Endothelial cell of umbilical vein (primary cell): ENCODE results near the gene NFATC2. TPM values are rescaled to one million over a fixed set of nuclear protein-coding genes. Genes with fewer than 3 reads are reported as not detected.

Source experiments
- BruUV-seq: library from RNA; stranded (reverse); fragments of 400-500 nt; replicated peaks from 2 replicates; lab custom pipeline; 2021; lab: Mats Ljungman, UMichigan
- CTCF ChIA-PET: fragments of 300-600, 350-600 bp; sonication (Branson Sonifier 250); formaldehyde crosslinking; loops from one replicate; lab custom pipeline; 2021; ENCODE audit warnings: antibody characterized with exemption, inconsistent platforms; lab: Charles Lee
- POLR2A ChIA-PET: fragments of 300-600, 350-600 bp; sonication (Branson Sonifier 250); formaldehyde crosslinking; loops from one replicate; lab custom pipeline; 2021; ENCODE audit warnings: antibody characterized with exemption, inconsistent platforms; lab: Charles Lee
- DNase-seq: peaks from one replicate; pipeline ENCODE4 v3.0.0-alpha.2; 2011; ENCODE audit warnings: low read depth, low spot score
- FAIRE-seq: peaks from 2 replicates; lab custom pipeline; 2011; peaks lifted over from hg19 to GRCh38; lab: Jason Lieb, UNC
- H2AFZ ChIP-seq: 2 replicates; pipeline ENCODE4 v1.6.0; 2012; ENCODE audit warnings: low read depth, low read length, control low read depth, inconsistent platforms
- H3K27ac ChIP-seq: 2 replicates; pipeline ENCODE4 v1.5.1; 2011; ENCODE audit warnings: low read depth, mild to moderate bottlenecking, control low read depth, low read length, moderate library complexity; ENCODE audit not compliant: insufficient read depth
- H3K27me3 ChIP-seq, 2 experiments: 2 replicates each; pipeline versions ENCODE4 v1.6.0 to v1.6.1; 2011; ENCODE audit warnings: low read length in 2 of 2, mixed read lengths in 1 of 2; ENCODE audit not compliant: control insufficient read depth in 2 of 2, insufficient read depth in 2 of 2
- H3K36me3 ChIP-seq, 2 experiments: 2 replicates in 1 of 2; 3 replicates in 1 of 2; pipeline ENCODE4 v1.5.1; 2011; ENCODE audit warnings: low read length in 2 of 2, mild to moderate bottlenecking in 1 of 2, moderate library complexity in 1 of 2; ENCODE audit not compliant: control insufficient read depth in 2 of 2, insufficient read depth in 2 of 2; ENCODE audit errors: extremely low read depth in 1 of 2
- H3K4me1 ChIP-seq: 3 replicates; pipeline ENCODE4 v1.5.1; 2011; ENCODE audit warnings: mild to moderate bottlenecking, low read length; ENCODE audit not compliant: control insufficient read depth, insufficient read depth; ENCODE audit errors: extremely low read depth
- H3K4me2 ChIP-seq: 2 replicates; pipeline ENCODE4 v1.6.1; 2011; ENCODE audit warnings: low read length, control low read depth, mixed read lengths; ENCODE audit not compliant: insufficient read depth
- H3K4me3 ChIP-seq, 3 experiments: fragments of 200-600 bp in 1 of 3; sonication (generic), shearing (Covaris generic) in 1 of 3; replicated peaks in 1 of 3; 2 replicates each; pipeline ENCODE4 v1.5.1; 2011 to 2016; ENCODE audit warnings: control low read depth in 3 of 3, low read length in 3 of 3, mild to moderate bottlenecking in 2 of 3, inconsistent platforms in 1 of 3, low read depth in 1 of 3, moderate library complexity in 1 of 3; ENCODE audit not compliant: insufficient read depth in 1 of 3
- H3K79me2 ChIP-seq: 2 replicates; pipeline ENCODE4 v1.6.0; 2012; ENCODE audit warnings: low read length, inconsistent platforms; ENCODE audit not compliant: control insufficient read depth, insufficient read depth
- H3K9ac ChIP-seq: replicated peaks from 2 replicates; pipeline ENCODE3; 2011; ENCODE audit warnings: low read length, control low read depth; ENCODE audit not compliant: insufficient read depth; ENCODE audit errors: extremely low read depth
- H3K9me1 ChIP-seq: replicated peaks from 3 replicates; pipeline ENCODE4 v1.6.0; 2011; ENCODE audit warnings: mild to moderate bottlenecking, low read length; ENCODE audit not compliant: control insufficient read depth, insufficient read depth; ENCODE audit errors: extremely low read depth
- H3K9me3 ChIP-seq: replicated peaks from 2 replicates; pipeline ENCODE4 v1.5.1; 2012; ENCODE audit warnings: low read length, inconsistent platforms; ENCODE audit not compliant: control insufficient read depth, insufficient read depth
- H4K20me1 ChIP-seq: replicated peaks from 2 replicates; pipeline ENCODE3; 2011; ENCODE audit warnings: mild to moderate bottlenecking, low read length; ENCODE audit not compliant: control insufficient read depth, insufficient read depth; ENCODE audit errors: extremely low read depth
- EZH2 ChIP-seq: IDR thresholded peaks from 2 replicates; pipeline ENCODE4 v1.6.1; 2012; ENCODE audit warnings: borderline replicate concordance, low read depth, mild to moderate bottlenecking, moderate library complexity, low read length, inconsistent platforms; ENCODE audit not compliant: severe bottlenecking
- FOS ChIP-seq: IDR thresholded peaks from 2 replicates; pipeline ENCODE4 v1.6.1; 2011; ENCODE audit warnings: mild to moderate bottlenecking, low read length, moderate library complexity, borderline replicate concordance; ENCODE audit not compliant: insufficient read depth
- GATA2 ChIP-seq: IDR thresholded peaks from 2 replicates; pipeline ENCODE4 v1.7.0; 2011; ENCODE audit warnings: low read depth, mild to moderate bottlenecking, moderate library complexity, mixed read lengths, low read length; ENCODE audit not compliant: insufficient read length, insufficient read depth
- JUN ChIP-seq: IDR thresholded peaks from 2 replicates; pipeline ENCODE4 v1.6.1; 2011; ENCODE audit warnings: borderline replicate concordance, low read depth; ENCODE audit not compliant: insufficient read length, insufficient read depth
- MAX ChIP-seq: IDR thresholded peaks from 2 replicates; pipeline ENCODE4 v1.6.1; 2011; ENCODE audit not compliant: insufficient read depth, insufficient read length
- MYC ChIP-seq: IDR thresholded peaks from one replicate; pipeline ENCODE4 v1.6.1; 2011; ENCODE audit warnings: mild to moderate bottlenecking, low read depth, low read length
- POLR2A ChIP-seq: IDR thresholded peaks from 2 replicates; pipeline ENCODE4 v1.6.1; 2012; ENCODE audit warnings: low read depth, mild to moderate bottlenecking, control low read depth, low read length
- POLR2AphosphoS5 ChIP-seq: IDR thresholded peaks from 2 replicates; pipeline ENCODE4 v1.6.1; 2012; ENCODE audit warnings: low read depth, mild to moderate bottlenecking, control low read depth, low read length, moderate library complexity; ENCODE audit not compliant: insufficient read depth
- dilution Hi-C: fragments of 300-500 bp; cut with MboI; formaldehyde crosslinking; loops from one replicate; pipeline ENCODE4 v1.15.0; 2019; ENCODE audit warnings: low sequenced_read_pairs; ENCODE audit not compliant: extremely low pct_ligation_motif_present
- intact Hi-C: fragments of 100-400 bp; cut with micrococcal nuclease; formaldehyde crosslinking; loops from one replicate; pipeline ENCODE4 v1.10.0; 2022
- polyA plus RNA-seq, 4 experiments: library from polyadenylated mRNA; depleted of rRNA in 3 of 4; stranded (reverse) in 3 of 4; unstranded in 1 of 4; fragments of >200 nt; gene quantifications; 2 replicates each; pipeline versions ENCODE4 v1.2.1 to v1.2.3, GENCODE V29; 2011 to 2012; ENCODE audit warnings: missing spikeins in 1 of 4
- total RNA-seq: library from RNA; stranded (reverse); gene quantifications from 2 replicates; pipeline ENCODE4 v1.2.3, GENCODE V29; 2021
- TF ChIP-seq, protein P1 (sequence below), 2 donors: IDR thresholded peaks; 1 replicate in 1 of 2; 2 replicates in 1 of 2; pipeline ENCODE4 v1.5.1; 2011; ENCODE audit warnings: low read length in 2 of 2, mild to moderate bottlenecking in 2 of 2, moderate library complexity in 2 of 2, control low read depth in 1 of 2, inconsistent platforms in 1 of 2, low read depth in 1 of 2; ENCODE audit not compliant: insufficient read depth in 1 of 2; ENCODE audit errors: extremely low read depth in 1 of 2

NFATC2 gene
- total and polyA plus RNA-seq, 2 donors (not counting 3 experiments of a cell fraction or from before 2014, with no cell fraction given) = 3.1 to 13.0 TPM

- BruUV-seq = no TSS peak
- H3K4me2 ChIP-seq = no peak overlapping the region
- peaks cover 15% of the 10 kb centered on the region for H3K4me1 ChIP-seq
- no peak for TF ChIP-seq EZH2
- TF ChIP-seq, protein P1, sequence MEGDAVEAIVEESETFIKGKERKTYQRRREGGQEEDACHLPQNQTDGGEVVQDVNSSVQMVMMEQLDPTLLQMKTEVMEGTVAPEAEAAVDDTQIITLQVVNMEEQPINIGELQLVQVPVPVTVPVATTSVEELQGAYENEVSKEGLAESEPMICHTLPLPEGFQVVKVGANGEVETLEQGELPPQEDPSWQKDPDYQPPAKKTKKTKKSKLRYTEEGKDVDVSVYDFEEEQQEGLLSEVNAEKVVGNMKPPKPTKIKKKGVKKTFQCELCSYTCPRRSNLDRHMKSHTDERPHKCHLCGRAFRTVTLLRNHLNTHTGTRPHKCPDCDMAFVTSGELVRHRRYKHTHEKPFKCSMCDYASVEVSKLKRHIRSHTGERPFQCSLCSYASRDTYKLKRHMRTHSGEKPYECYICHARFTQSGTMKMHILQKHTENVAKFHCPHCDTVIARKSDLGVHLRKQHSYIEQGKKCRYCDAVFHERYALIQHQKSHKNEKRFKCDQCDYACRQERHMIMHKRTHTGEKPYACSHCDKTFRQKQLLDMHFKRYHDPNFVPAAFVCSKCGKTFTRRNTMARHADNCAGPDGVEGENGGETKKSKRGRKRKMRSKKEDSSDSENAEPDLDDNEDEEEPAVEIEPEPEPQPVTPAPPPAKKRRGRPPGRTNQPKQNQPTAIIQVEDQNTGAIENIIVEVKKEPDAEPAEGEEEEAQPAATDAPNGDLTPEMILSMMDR (IDR thresholded peaks at IDR 0.05; ENCODE audit: extremely low read depth in 1 of 2, insufficient read depth in 1 of 2, low read depth in 1 of 2, low read length in 2 of 2) = no peak
- no peak for TF ChIP-seq GATA2
- TF ChIP-seq POLR2A = no peak
- no peak for TF ChIP-seq FOS
- no peak for TF ChIP-seq JUN
- no peak for TF ChIP-seq MYC
- TF ChIP-seq MAX = no peak
- no peak for TF ChIP-seq POLR2AphosphoS5
- no peaks in the 10 kb centered on the region for H3K9me1 ChIP-seq
- H3K27me3 ChIP-seq = no peaks in the 10 kb centered on the region
- no peak overlapping the region for H2AFZ ChIP-seq
- H4K20me1 ChIP-seq = no peaks in the 10 kb centered on the region
- no peak overlapping the region for H3K4me3 ChIP-seq
- intact Hi-C loops (loop anchor here (2.0 kb wide), 3 partner anchors 71 to 105 kb away; no protein-coding TSS in a partner anchor), dilution Hi-C loops (no loop called here)
- H3K9ac ChIP-seq = no peak overlapping the region
- no peaks in the 10 kb centered on the region for H3K9me3 ChIP-seq
- DNase-seq = no peak
- FAIRE-seq = no peak
- CTCF ChIA-PET = interaction anchor here (0.6 to 3.5 kb wide), 16 partner anchors 8 to 167 kb away, joined by 3 to 29 read pairs (median 4); no protein-coding TSS in a partner anchor
- peaks cover 0 to 4% of the 10 kb centered on the region in 2 experiments for H3K36me3 ChIP-seq
- peak overlapping the region; percentile 71 for H3K27ac ChIP-seq
- no peaks in the 10 kb centered on the region for H3K79me2 ChIP-seq
- POLR2A ChIA-PET = interaction anchor here (1.0 kb wide), 1 partner anchor 89 kb away, joined by 4 read pairs; no protein-coding TSS in a partner anchor
These were observed 85.0 kb downstream of the NFATC2 start for GRCh38 chr20:51457533-51457932.
